ENCODE data around the gene NR2E3. TPM values are rescaled to one million over a fixed set of nuclear protein-coding genes. Genes with fewer than 3 reads are reported as not detected.

NR2E3 gene
- total RNA-seq, 2 experiments from 2014 or later, result not detected

GRCh38 chr15:71802770-71803169, 7.6 kb upstream of the NR2E3 start:
- H4K20me1 ChIP-seq (ENCODE audit: insufficient read depth, low read length), result no peaks in the 10 kb centered on the region
- POLR2A ChIA-PET, result no interaction called here
- no peak overlapping the region for H3K4me2 ChIP-seq (ENCODE audit: low read length)
- H2AFZ ChIP-seq (ENCODE audit: low read length), result no peak overlapping the region
- no TSS peak for BruUV-seq (replicated peaks)
- H3K9me3 ChIP-seq (ENCODE audit: low read length), result no peaks in the 10 kb centered on the region
- no peaks in the 10 kb centered on the region for H3K79me2 ChIP-seq (ENCODE audit: insufficient read depth, low read depth, low read length)
- no peak for DNase-seq (ENCODE audit: low spot score)
- intact Hi-C loops (cut with micrococcal nuclease; ENCODE audit: unreplicated experiment), result loop anchor here (5.0 kb wide), 1 partner anchor 355 kb away; no protein-coding TSS in a partner anchor
- no peak overlapping the region for H3K27ac ChIP-seq (ENCODE audit: low read depth, low read length, poor library complexity, severe bottlenecking)
- TF ChIP-seq EZH2phosphoT487 (IDR thresholded peaks at IDR 0.05; ENCODE audit: borderline replicate concordance, low read depth, low read length) (no peak), CTCF (conservative IDR thresholded peaks at IDR 0.05; ENCODE audit: low read length) (peak; percentile 57)
- H3K9me2 ChIP-seq (ENCODE audit: insufficient read depth, low read length), result no peaks in the 10 kb centered on the region
- H3K4me3 ChIP-seq (ENCODE audit: low read depth, low read length, poor library complexity, severe bottlenecking), result no peak overlapping the region
- CTCF ChIA-PET (ENCODE audit: unreplicated experiment), result no interaction called here
- H3K4me1 ChIP-seq (ENCODE audit: insufficient read depth, low read length, poor library complexity, severe bottlenecking), result peaks cover 7% of the 10 kb centered on the region
- H3K36me3 ChIP-seq (ENCODE audit: insufficient read depth, low read length), result no peaks in the 10 kb centered on the region

- Histone ChIP-seq H3K4me3 (ENCODE audit: low read depth, low read length, poor library complexity, severe bottlenecking) (no peak overlapping the region), H3K79me2 (ENCODE audit: insufficient read depth, low read depth, low read length) (no peaks in the 10 kb centered on the region), H3K4me2 (ENCODE audit: low read length) (peak overlapping the region; percentile 35; the same call in 1 of the 2 replicates), H3K27ac (ENCODE audit: low read depth, low read length, poor library complexity, severe bottlenecking) (no peak overlapping the region), H3K36me3 (ENCODE audit: insufficient read depth, low read length) (no peaks in the 10 kb centered on the region), H2AFZ (ENCODE audit: low read length) (peak overlapping the region; percentile 22), H3K4me1 (ENCODE audit: insufficient read depth, low read length, poor library complexity, severe bottlenecking) (peaks cover 7% of the 10 kb centered on the region), H4K20me1 (ENCODE audit: insufficient read depth, low read length) (no peaks in the 10 kb centered on the region), H3K9me3 (ENCODE audit: low read length) (no peaks in the 10 kb centered on the region), H3K9me2 (ENCODE audit: insufficient read depth, low read length) (no peaks in the 10 kb centered on the region)
- DNase-seq (ENCODE audit: low spot score), result peak; percentile 32
- ChIA-PET CTCF (ENCODE audit: unreplicated experiment) (interaction anchor here (0.6 kb wide), 1 partner anchor 1775 kb away, joined by 3 read pairs; no protein-coding TSS in a partner anchor), POLR2A (interaction anchor here (0.5 kb wide), 2 partner anchors 203 to 229 kb away, joined by 3 read pairs; no protein-coding TSS in a partner anchor)
- TF ChIP-seq EZH2phosphoT487 (IDR thresholded peaks at IDR 0.05; ENCODE audit: borderline replicate concordance, low read depth, low read length) (no peak), CTCF (conservative IDR thresholded peaks at IDR 0.05; ENCODE audit: low read length) (no peak)
- intact Hi-C loops (cut with micrococcal nuclease; ENCODE audit: unreplicated experiment), result loop anchor here (5.0 kb wide), 1 partner anchor 357 kb away; no protein-coding TSS in a partner anchor
- BruUV-seq (replicated peaks), result no TSS peak
These were observed 6.1 kb upstream of the NR2E3 start for GRCh38 chr15:71804226-71804625.

All from OCI-LY7 (cell line).